ENCODE data around the gene TMEM184A. TPM values are rescaled to one million over a fixed set of nuclear protein-coding genes. Genes with fewer than 3 reads are reported as not detected.

Gene TMEM184A
- total RNA-seq, 1 donor, result not detected

DNA sequence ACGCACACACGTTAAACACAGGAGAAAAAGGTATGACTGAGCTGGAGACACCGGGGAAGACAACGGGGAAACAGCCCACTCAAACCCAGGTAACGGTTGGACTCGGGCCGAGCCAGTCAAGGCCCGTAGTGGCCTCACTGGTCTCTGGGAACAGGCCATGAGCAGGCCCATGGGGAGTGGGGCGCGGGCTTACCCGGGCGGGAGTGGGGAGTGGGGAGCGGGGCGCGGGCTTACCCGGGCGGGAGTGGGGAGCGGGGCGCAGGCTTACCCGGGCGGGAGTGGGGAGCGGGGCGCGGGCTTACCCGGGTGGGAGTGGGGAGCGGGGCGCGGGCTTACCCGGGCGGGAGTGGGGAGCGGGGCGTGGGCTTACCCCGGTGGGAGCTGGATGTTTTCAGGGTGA, 63.4 kb downstream of the TMEM184A start:
- TF ChIP-seq, protein P1, sequence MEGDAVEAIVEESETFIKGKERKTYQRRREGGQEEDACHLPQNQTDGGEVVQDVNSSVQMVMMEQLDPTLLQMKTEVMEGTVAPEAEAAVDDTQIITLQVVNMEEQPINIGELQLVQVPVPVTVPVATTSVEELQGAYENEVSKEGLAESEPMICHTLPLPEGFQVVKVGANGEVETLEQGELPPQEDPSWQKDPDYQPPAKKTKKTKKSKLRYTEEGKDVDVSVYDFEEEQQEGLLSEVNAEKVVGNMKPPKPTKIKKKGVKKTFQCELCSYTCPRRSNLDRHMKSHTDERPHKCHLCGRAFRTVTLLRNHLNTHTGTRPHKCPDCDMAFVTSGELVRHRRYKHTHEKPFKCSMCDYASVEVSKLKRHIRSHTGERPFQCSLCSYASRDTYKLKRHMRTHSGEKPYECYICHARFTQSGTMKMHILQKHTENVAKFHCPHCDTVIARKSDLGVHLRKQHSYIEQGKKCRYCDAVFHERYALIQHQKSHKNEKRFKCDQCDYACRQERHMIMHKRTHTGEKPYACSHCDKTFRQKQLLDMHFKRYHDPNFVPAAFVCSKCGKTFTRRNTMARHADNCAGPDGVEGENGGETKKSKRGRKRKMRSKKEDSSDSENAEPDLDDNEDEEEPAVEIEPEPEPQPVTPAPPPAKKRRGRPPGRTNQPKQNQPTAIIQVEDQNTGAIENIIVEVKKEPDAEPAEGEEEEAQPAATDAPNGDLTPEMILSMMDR (IDR thresholded peaks at IDR 0.05; ENCODE audit: insufficient read depth, low read length), result no peak
- DNase-seq (ENCODE audit: low read depth), result no peak
- no peak overlapping the region for H3K4me3 ChIP-seq (ENCODE audit: low read depth, low read length)

Other genes starting within 250 kb of the TMEM184A start
- gene MICALL2, start 96.7 kb downstream of the TMEM184A start, total RNA-seq (ENCODE audit: low replicate concordance), result 21.5 and 28.9 TPM in 2 replicates
- gene INTS1, start 51.8 kb downstream of the TMEM184A start, total RNA-seq (ENCODE audit: low replicate concordance), result 44.2 and 53.1 TPM in 2 replicates
- 5.3 and 12.7 TPM in 2 replicates for gene MAFK, start 25.5 kb downstream of the TMEM184A start, total RNA-seq (ENCODE audit: low replicate concordance)
- 6.6 and 20.5 TPM in 2 replicates for gene PSMG3, start 13.8 kb upstream of the TMEM184A start, total RNA-seq (ENCODE audit: low replicate concordance)
- 1.6 and 3.8 TPM in 2 replicates for gene ELFN1, start 114.1 kb upstream of the TMEM184A start, total RNA-seq (ENCODE audit: low replicate concordance)